Right ventricle myocardium inferior (tissue), 1 donor: ENCODE measurements around the gene FOSB. TPM values are rescaled to one million over a fixed set of nuclear protein-coding genes. Genes with fewer than 3 reads are reported as not detected.
"Not testable (repeated sequence)": the region's sequence is repeated elsewhere in the genome, so short reads cannot be mapped to it uniquely, and the experiment has no call there.

ENCODE experiments used
- ATAC-seq: fragments of 200-7000 bp; cut with Tn5 transposase; one replicate; pipeline ENCODE4 v1.9.1; 2020; ENCODE audit warnings: mild to moderate bottlenecking, moderate library complexity
- DNase-seq: peaks from one replicate; pipeline ENCODE4 v3.0.0; 2021; ENCODE audit errors: missing footprints
- intact Hi-C: fragments of 100-400 bp; cut with DNase I; formaldehyde crosslinking; loops from one replicate; pipeline ENCODE4 v1.11.0; 2022
- total RNA-seq: library from RNA; stranded (reverse); fragmentation: NEBNext Ultra II Directional; extraction: Animal tissue kit (Norgen Biotek cat#: 25700); gene quantifications from one replicate; pipeline ENCODE4 v1.2.1, GENCODE V29; 2021
- donor health status: DM: no; HTN: yes; CAD: no; lungs with severe emphysema.

FOSB gene
- total RNA-seq, 1 donor from 2014 or later = 0.32 TPM

DNA sequence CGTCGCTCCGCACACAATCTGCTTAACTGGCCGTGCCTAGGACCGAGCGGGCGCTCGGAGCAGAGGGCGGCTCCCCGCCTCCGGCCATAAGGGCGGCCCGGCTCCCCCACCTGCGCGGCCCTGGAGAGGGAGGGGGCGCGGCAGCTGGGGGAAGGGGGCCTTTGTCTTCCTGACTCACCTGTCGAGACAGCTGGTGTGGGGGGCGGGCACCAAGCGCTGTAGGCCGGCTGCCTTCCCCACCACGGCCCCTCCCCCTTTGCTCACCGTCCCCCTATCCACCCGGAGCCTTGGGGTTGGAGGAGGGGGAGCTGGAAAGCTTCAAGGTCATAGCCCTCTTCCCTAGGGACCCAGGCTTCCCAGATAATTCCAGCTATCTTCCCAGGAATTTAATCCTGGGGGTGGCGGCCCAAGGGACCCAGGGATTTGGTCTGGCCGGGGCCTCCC is 40.6 kb downstream of the FOSB start:
- intact Hi-C loops = loop anchor here (5.0 kb wide), 1 partner anchor 94 kb away; the partner anchor contains the start of gene GPR4
- DNase-seq (no peak), ATAC-seq (peak; percentile 2)

- peak; percentile 35 for ATAC-seq
- intact Hi-C loops = loop anchor here (5.0 kb wide), 1 partner anchor 93 kb away; the partner anchor contains the start of gene GPR4
- DNase-seq = peak; percentile 91
Observed at GRCh38 chr19:45508861-45509691, 41.3 kb downstream of the FOSB start.

GRCh38 chr19:45509692-45510015 is 41.9 kb downstream of the FOSB start:
- no peak for DNase-seq
- intact Hi-C loops = loop anchor here (5.0 kb wide), 1 partner anchor 93 kb away; the partner anchor contains the start of gene GPR4
- no peak for ATAC-seq

DNA sequence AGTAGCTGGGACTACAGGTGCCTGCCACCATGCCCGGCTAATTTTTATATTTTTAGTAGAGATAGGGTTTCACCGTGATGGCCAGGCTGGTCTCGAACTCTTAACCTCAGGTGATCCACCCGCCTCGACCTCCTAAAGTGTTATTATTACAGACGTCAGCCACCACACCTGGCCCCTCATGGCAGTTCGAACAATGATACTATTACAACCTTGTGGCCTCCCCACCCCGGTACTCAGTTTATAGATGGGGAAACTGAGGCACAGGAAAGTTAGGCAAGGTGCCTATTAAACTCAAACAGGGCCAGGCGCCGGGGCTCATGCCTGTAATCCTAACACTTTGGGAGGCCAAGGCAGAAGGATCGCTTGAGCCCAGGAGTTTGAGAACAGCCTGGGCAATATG is 42.6 kb downstream of the FOSB start:
- DNase-seq, intact Hi-C loops, ATAC-seq: not testable (repeated sequence)

GRCh38 chr19:45511074-45511473 is 43.3 kb downstream of the FOSB start:
- intact Hi-C loops = no loop called here
- DNase-seq = no peak
- ATAC-seq = no peak

DNA sequence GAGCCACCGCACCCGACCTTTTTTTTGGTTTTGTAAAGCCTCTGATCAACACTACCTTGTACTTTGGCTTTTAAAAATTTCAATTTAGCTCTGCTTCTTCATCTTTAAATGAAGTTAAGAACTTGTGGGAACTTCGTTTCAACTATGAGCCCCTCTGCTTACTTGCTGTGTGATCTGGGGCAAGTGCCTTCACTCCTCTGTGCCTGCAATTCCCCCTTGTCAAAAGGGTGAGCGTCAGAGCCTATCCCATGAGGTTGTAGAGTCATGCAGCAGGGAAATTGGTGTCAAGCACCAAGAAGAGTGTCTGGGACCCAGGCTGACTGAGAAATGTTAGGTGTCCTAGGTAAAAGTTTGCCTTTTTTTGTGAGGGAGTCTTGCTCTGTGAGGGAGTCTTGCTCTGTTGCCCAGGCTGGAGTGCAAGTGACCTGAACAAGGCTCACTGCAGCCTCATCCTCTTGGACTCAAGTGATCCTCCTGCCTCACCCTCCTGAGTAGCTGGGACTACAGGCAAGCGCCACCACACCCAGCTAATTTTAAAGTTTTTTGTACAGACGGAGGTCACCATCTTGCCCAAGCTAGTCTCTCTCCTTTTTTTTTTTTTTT is 45.2 kb downstream of the FOSB start:
- ATAC-seq = no peak
- no peak for DNase-seq
- intact Hi-C loops = no loop called here

DNA sequence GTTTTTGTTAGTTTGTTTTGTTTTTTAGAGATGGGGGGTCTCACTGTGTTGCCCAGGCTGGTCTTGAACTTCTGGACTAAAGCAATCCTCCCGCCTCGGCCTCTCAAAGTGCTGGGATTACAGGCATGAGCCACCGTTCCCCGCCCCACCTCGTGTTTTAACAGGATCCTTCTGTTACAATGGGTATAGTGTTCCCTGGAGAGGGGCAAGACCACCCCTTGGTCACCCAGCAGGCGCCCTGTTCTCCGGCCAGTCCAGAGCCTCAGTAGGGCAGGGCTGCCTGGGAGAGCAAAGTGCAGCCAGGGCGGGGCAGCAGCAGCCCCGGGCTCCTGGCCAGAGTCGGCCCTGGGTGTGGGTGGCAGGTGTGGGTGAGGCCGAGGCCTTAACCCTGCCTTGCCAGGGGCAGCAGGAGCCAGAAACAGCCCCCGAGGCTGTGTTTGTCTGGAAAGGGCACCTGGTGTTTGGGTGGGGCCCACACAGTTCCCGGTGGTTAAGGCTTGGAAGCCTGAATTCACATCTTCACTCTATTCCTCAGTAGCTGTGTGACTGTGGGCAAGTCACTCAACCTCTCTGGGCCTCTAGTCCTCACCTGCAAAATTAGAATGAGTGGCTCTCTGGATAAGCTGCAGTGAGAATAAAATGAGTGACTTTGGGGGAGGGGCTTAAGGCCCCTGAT is 46.7 kb downstream of the FOSB start:
- ATAC-seq (no peak), DNase-seq (no peak)
- intact Hi-C loops = no loop called here

DNA sequence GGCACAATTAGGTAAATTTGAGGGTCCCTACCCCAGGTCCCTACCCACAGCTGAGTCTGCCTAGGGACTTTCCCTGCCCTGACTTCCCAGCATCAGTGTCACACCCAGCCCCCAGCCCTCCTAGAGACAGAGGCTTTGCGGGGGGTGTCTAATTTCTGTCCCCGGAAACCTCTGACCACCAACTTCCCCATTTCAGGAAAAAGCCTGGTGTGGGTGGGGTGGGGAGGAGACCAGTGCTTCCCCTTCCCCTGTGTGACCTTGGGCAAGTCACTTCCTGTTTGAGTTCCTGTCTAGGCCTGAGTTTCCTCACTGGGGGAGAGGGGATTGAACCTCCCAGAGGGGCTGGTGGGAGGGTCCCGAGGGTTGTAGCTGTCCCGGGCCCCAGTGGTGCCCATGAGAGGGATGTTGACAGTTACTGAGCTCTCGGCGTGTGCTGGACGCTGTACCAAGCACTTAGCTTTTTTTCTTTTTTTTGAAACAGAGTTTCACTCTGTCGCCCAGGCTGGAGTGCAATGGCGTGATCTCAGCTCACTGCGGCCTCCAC is 47.4 kb downstream of the FOSB start:
- intact Hi-C loops = no loop called here
- DNase-seq = peak; percentile 78
- ATAC-seq = peak; percentile 54

DNA sequence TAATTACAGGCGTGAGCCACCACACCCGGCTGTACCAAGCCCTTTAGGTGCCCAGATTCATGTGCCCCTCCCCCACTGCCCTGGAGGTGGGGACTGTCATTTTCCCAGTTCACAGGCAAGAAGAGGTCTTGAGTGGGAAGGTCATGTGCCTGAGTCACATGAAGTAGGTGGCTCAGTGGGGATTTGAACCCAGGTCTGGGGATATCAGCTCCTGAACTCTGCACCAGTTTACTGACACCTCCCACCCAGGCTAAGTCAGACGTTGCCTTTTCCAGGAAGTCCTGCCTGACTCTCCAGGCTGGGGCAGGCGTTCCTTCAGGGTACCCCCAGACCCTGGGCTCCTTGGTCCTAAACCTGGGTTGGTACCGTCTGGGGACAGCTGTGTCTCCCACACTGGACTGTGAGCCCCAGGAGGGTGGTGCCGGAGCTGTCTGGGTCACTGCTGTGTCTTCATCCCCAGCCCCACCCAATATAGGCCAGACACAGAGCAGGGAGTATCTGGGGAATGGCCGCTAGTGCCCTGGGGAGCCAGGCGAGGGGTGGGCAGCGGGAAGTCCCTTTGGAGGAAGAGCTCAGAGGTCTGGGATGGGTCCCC is 48.1 kb downstream of the FOSB start:
- ATAC-seq = peak; percentile 15
- intact Hi-C loops = no loop called here
- no peak for DNase-seq

DNA sequence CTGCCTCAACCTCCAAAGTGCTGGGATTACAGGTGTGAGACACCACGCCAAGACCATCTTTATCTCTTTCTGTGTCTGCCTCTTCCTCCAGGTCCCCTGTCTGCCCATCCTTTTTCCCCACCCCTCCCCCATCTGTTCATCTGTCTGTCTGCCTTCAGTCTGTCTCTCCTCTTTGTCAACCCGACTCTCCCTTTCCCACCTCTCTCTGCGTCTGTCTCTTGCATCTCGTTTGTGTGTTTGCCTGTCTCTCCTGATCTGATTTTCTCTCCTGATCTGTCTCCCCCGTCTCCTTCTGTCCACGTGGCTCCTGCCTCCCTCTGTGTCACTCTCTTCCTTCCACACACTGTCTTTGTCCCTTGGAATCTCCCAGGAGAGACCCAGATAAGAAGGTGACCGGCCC is 49.4 kb downstream of the FOSB start:
- no peak for DNase-seq

GRCh38 chr19:45517641-45518468 is 50.1 kb downstream of the FOSB start:
- intact Hi-C loops = no loop called here
- DNase-seq (no peak), ATAC-seq (no peak)

More for the DNA sequence above, 49.4 kb downstream of the FOSB start:
- ATAC-seq = no peak
- intact Hi-C loops = no loop called here

DNA sequence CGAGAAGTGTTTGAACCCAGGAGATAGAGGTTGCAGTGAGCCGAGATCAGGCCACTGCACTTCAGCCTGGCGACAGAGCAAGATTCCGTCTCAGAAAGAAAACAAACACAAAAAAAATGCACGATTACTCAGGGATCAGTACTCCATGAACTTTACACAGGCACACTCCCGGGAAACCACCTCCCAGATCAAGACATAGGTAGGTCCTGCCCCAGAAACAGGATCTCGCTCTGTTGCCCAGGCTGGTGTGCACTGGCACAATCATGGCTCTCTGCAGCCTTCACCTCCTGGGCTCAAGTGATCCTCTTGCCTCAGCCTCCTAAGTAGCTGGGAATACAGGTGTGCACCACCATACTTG is 50.7 kb downstream of the FOSB start:
- DNase-seq (no peak), ATAC-seq (no peak)
- intact Hi-C loops = no loop called here

- intact Hi-C loops = loop anchor here (5.0 to 10.0 kb wide), 3 partner anchors 35 to 160 kb away; partner anchors contain the start of gene OPA3
- no peak for ATAC-seq
- no peak for DNase-seq
Observed at GRCh38 chr19:45522010-45522941, 54.5 kb downstream of the FOSB start.

DNA sequence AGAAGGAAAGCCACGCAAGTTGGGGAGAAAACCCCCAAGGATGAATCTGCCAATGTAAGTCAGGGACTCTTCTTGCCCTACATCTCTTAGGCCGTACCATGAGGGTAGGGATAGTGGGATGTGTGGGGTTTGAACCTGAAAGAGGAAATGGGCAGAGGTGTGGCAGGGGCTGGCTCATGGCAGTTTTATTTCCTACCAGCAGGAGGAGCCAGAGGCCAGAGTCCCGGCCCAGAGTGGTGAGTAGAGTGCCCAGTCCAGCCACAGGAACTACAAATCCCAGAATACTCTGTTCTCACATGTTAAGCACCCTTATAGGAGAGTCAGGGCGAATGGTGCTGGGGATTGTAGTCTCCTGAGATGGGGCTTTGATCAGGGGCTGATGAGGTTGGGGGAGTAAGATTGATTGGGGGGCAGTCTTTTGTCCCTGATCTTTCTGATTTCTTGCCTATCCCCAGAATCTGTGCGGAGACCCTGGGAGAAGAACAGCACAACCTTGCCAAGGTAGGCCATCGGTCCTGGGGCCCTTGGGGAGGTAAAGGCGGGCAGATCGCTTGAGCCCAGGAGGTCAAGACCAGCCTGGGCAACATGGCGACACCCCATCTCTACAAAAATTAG is 56.0 kb downstream of the FOSB start:
- ATAC-seq (peak; percentile 96), DNase-seq (peak; percentile 90)
- intact Hi-C loops = loop anchor here (1.0 to 10.0 kb wide), 4 partner anchors 34 to 159 kb away; partner anchors contain the start of gene OPA3

DNA sequence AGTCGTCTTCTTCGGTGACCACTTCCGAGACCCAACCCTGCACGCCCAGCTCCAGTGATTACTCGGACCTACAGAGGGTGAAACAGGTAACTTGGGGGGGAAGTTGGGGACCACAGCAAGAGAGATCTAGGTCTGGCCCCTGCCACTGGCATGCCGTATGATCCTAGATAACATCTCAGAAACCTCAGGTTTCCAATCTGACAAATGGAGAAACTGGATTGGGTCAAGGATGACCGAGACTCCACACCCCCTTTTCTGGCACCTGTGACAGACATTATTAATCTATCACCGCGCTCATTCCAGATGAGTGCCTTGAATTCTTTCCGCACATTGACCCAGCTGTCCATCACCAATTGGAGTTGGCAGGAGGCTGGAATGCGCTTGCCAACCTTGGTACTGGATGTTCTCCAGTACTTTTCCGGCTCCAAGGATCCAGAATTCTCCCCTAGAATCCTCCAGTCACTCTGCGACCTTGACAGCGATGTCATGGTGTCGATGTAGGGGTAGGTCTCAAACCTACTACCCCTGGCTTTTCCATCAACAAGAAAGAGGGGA is 56.9 kb downstream of the FOSB start:
- intact Hi-C loops = loop anchor here (5.0 to 10.0 kb wide), 3 partner anchors 33 to 158 kb away; partner anchors contain the start of gene OPA3
- ATAC-seq (peak; percentile 43), DNase-seq (no peak)
